Renal cortical epithelial cell (primary cell): ENCODE measurements around the gene RBMS3. TPM values are rescaled to one million over a fixed set of nuclear protein-coding genes. Genes with fewer than 3 reads are reported as not detected.

Experiments used
- DNase-seq: peaks from one replicate; pipeline ENCODE4 v3.0.0-alpha.2; 2011; ENCODE audit warnings: low read depth
- total RNA-seq: library from RNA; depleted of rRNA; stranded (reverse); fragments of >200 nt; gene quantifications from 2 replicates; pipeline ENCODE4 v1.2.3, GENCODE V29; 2014

Gene RBMS3
- total RNA-seq, 1 donor from 2014 or later, result 26.7 TPM

GRCh38 chr3:29936766-29937165 lies 655.9 kb downstream of the RBMS3 start:
- no peak for DNase-seq

- peak; percentile 25 for DNase-seq
These were observed 656.3 kb downstream of the RBMS3 start for GRCh38 chr3:29937185-29937584.

DNA sequence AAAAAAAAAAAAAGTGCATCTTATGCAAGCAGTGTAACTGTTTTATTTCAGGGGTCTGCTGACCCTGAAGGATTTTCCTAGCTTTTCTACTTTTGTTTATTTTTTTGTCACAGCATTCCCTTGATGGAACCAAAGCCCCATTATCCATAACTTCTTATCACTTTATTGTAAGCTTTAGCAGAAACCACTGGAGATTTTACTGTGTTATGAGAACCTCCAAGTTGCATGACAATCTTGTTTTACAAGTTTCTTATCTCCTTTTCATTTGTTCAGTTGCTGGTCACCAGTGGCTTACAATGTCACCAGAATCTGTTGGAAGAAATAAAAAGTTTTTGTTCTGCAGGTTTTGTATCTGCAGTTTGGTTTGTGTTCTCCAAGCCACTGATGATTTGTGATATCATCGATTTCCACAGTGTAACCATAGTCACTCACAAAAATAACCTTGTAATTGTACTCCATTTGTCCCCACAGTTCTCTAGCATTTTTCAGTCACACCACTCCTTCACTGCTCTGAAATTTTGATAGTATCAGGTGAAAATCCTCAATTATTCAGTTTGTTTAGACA lies 660.0 kb downstream of the RBMS3 start:
- DNase-seq, result no peak

DNA sequence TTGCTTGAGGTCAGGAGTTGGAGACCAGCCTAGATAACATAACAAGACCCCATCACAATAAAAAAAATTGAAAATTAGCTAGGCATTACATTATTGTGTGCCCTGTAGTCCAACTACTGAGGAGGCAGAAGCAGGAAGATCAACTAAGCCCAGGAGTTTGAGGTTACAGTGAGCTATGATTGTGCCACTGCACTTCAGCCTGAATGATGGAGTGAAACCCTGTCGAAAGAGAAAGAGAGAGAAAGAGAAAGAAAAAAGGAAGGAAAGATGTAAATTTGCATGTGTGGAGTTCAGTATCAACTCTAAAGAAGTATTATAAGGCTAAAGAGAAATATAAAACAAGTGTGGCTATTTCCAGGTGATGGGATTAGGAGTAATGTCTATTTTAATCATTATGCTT lies 661.4 kb downstream of the RBMS3 start:
- no peak for DNase-seq

- no peak for DNase-seq
These were observed 668.3 kb downstream of the RBMS3 start for GRCh38 chr3:29949131-29949530.

DNA sequence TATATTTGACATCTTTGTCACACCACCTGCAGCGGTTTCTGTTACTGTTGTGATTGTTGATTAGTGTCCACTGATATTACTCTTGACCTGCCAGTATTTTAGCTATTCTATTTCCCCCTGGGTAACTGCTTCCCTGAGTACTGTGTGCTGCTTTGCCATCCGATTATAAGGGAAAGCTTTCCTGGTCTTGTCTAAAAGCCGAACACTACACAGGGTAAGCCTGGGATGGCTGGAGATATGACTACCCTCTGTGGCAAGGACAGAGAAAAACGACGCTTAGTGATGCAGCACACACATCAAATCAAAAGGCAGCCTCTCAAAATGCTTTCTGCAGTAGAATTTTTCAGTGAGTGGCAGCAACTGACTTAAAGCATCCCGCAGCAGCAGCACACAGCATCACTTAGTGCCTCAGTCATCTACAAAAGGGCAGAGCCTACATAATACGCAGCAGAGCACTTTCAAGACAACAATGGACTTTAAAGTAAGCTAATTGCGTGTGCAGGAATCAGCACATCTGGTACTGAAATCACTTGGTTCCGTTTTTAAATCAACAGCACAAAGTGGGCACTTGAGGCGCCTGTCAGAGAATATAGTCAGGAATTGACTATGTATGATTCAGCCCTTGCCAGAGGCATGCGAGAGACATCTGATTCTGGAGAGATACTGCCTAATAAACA lies 669.2 kb downstream of the RBMS3 start:
- DNase-seq, result no peak

- DNase-seq, result no peak
These were observed 671.6 kb downstream of the RBMS3 start for GRCh38 chr3:29952431-29952830.

DNA sequence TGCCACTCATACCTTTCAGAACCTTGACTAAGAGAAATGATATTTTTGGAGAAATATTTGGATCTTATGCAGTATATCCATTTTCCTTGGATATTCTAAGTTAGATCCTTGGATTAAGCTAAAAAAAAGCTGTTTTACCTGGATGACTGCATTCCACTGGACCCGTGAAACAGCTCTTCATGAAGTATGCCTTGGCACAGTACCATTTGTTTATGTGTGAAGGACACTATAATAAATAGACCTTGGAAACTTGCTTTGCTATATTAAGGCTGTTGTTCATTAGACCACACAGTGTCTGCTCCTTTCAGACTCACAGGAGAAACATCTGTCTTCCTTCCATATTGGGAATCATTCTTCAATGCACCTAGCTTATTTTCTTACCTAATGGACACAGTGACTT lies 674.5 kb downstream of the RBMS3 start:
- no peak for DNase-seq

- DNase-seq, result no peak
These were observed 677.9 kb downstream of the RBMS3 start for GRCh38 chr3:29958816-29959215.

- no peak for DNase-seq
These were observed 691.0 kb downstream of the RBMS3 start for GRCh38 chr3:29971895-29972294.

DNA sequence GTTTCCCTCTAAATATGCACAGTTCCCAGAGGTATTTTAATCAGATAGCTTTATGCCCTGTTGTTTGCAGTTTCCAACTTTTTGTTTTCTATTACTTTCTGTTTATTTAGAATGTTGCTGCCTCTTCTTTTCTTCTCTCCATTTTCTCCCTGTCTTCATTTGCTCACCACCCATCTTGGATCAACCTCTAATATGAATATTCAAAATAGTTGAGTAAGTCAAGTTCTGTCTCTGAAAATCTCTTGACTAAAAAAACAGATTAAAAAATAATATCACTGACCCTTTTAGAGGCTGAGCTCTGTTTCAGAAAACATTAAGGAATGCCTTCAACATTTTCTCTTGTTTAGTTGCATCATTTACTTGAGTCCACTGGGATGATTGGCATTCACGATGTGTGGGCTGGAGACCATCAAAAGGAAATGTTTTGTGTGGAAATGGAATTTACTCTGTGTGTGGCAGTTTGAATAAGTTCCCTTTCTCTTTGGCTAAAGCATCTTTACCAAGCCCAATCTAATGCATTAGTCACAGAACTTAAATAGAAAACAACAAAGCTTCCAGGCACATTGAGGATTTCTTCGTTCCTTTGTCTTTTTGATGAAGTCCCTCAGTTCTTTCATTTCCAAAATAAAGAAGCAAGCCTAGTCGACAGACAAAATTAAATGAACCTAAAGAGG lies 691.6 kb downstream of the RBMS3 start:
- DNase-seq, result peak; percentile 42

DNA sequence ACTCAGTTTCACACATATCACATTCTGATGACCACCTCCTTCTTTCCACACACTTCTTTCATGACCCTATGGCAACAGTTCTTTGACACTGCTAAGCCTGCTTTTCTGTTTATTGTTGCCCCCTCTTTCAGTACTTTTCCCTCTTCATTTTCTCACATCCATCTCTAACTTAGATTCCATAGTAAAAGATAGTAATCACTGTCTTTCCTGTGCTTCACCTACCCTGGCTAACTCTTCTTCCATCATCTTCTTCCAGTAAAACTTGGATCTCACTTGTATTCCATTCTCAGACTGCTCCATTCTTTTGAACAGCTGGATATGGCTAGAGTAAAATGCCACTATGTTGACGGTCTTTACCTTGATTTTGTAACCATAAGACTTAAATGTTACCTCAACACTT lies 692.9 kb downstream of the RBMS3 start:
- no peak for DNase-seq

GRCh38 chr3:29976871-29977270 lies 696.0 kb downstream of the RBMS3 start:
- DNase-seq, result no peak

DNA sequence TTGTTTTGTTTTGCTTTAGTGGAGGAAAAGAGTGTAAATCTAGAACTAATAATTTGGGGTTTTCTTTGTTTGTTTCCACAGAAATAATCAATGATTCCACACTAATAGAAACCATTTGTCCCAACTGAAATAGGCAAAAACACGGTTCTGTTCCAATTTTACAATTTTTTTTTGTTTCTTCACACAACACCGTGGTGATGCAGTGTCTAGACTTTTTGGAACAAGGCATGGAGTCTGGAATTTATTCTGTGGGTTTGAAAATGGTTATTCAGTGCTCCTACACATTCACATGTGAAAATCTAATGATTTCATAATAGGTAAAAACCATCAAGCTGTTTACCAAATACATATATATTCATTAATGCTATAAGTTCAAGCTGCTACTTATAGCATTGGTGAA lies 696.5 kb downstream of the RBMS3 start:
- no peak for DNase-seq

DNA sequence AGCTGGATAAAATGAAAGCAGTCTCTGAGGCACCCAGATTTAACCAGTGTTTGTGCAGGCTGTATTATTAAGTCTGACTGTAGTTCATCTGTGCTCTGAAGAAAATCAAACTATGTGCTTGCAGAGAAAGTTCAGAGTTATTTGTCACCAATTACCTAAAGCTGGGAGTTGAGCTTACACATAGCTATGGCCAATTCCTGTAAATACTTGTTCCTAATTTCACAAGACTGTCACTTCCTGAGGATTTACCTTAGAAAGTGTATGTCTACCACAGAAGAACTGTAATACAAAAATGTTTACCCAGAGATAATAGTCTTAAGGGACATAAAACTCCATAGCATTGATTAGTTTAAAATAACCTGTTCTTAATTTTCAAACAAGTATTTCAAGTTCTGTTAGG lies 697.2 kb downstream of the RBMS3 start:
- peak; percentile 18 for DNase-seq

- no peak for DNase-seq
These were observed 710.3 kb downstream of the RBMS3 start for GRCh38 chr3:29991198-29991597.

DNA sequence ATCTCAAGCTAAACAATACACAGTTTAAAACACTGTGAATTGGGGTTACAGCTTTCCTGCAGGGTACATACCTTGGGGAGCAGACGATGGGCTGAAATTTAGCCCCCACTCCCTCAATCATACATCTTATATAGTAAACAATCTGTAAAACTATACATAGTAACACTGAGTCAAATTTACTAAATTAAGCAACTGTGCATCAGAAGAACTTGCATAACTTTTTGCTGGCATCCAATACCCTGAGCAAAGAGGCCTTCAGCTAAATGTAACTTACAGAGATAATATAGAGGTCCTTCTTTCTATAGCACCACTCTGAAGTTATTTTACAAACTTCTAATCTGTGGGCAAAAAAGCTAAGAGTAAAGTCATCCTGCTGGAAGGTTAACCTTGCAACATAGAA lies 721.9 kb downstream of the RBMS3 start:
- DNase-seq, result no peak

DNA sequence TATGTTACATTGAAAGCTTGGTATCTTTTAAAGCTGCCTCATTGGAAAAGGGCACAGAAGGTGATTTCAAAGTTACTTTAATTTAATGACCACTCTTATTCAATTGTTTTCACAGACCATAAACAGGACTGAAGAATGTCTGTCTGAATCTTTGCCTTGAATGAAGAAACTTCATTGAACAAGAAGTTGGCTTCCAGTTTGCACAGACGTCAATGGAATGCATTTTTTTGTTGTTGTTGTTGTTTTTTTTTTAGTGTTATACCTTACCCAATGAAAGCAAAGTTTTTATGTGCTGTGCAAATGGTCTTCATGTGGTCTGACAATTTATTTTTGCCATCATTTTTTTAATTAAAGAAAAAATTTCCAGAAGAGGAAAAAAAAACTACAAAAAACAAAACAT lies 722.9 kb downstream of the RBMS3 start:
- DNase-seq, result no peak

DNA sequence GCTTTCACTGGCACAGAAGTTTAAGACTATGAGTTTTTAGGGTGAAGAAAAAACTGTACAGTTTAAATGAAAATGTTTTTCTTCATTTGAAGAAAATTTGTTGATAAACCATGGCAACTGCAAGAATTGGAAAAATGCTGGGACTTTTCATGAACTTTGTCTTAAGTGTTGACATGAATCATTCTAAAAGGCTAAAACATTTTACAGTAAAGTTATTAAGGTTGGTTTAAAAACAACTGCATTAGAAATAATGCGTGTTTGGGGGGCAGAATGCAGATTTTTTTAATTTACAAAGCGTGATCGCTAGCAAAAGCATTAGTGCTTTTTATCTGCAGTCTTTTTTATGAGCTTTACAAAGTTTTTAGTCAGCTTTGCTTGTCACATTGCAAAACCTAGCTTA lies 723.6 kb downstream of the RBMS3 start:
- DNase-seq, result no peak

- no peak for DNase-seq
These were observed 725.2 kb downstream of the RBMS3 start for GRCh38 chr3:30006111-30006510.

- peak; percentile 82 for DNase-seq
These were observed 726.8 kb downstream of the RBMS3 start for GRCh38 chr3:30007668-30008067.

DNA sequence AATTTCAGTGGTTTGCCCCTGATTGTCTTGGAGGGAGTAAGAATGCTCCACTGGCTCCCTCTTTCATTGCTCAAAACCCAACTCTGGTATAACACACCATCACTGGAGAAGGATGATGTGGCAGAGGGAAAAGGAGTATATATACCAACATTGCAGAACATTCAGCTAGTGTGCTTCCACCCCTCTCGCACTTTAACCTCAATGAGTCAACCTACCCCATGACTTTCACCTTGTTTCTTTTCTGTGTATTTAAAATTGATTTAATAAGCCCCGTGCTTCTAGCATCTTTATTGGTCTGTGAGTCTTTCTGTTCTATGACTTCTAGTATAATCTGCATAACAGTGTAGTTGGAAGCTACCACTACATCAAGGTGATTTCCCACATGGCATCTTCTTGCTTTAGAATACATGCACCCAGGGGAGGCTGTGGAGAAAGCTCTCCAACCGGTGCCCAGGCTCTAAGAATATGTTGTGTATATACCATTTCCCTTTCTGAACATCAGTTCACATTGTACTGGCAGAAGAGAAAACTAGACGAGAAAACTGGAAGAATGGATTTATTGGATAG lies 730.4 kb downstream of the RBMS3 start:
- peak; percentile 14 for DNase-seq

DNA sequence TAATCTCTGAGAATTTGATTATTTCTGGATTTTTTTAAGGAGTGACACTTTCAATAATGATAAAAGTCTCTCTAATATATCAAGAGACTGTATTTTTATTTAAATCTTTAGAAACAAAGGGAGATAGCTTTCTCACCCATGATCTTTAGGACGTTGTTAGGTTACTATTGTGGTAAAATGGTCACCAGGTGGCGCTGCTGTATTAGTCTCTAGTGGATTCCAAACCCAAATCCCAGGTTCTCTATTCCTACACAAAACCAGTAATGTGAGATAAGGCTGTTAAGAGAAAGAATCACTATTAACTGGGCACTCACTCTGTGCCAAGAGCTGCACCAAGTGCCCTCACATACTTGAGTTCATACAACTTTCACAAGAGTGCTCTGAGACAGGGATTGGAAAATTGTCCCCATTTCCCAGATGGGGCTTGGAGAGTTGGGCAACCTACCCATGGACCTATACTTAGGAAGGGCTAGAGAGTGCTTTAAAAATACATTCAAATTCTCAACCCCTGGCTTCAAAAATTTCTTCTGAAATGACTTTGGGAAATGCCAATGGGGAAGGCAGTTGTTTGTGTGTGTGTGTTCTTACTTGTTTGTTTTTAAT lies 732.2 kb downstream of the RBMS3 start:
- DNase-seq, result peak; percentile 67
